IMR-90 (cell line): Measurements from ENCODE around the gene TSPAN3. TPM values are rescaled to one million over a fixed set of nuclear protein-coding genes. Genes with fewer than 3 reads are reported as not detected.

Experiments
- ATAC-seq: fragments of 200-7000 bp; cut with Tn5 transposase; 2 replicates; pipeline ENCODE4 v1.9.1; 2020; ENCODE audit warnings: low read depth, mild to moderate bottlenecking, moderate library complexity
- BruUV-seq: library from RNA; stranded (reverse); fragments of 400-500 nt; replicated peaks from 2 replicates; lab custom pipeline; 2021; lab: Mats Ljungman, UMichigan
- CTCF ChIA-PET: fragments of 300-600 bp; formaldehyde crosslinking; extraction: SDS; loops from one replicate; lab custom pipeline; 2021; ENCODE audit warnings: antibody characterized with exemption; lab: Yijun Ruan, JAX
- POLR2A ChIA-PET: fragments of 300-600 bp; sonication (Branson Sonifier 250); formaldehyde crosslinking; loops from one replicate; lab custom pipeline; 2022; ENCODE audit warnings: antibody characterized with exemption; ENCODE audit not compliant: unreplicated experiment; lab: Charles Lee
- DNase-seq: peaks from one replicate; pipeline ENCODE4 v3.0.0; 2013
- H2AFZ ChIP-seq: replicated peaks from 2 replicates; pipeline ENCODE3; 2013; ENCODE audit warnings: low read length, mild to moderate bottlenecking; ENCODE audit not compliant: poor library complexity
- H2AK5ac ChIP-seq: 2 replicates; pipeline ENCODE4 v1.6.1; 2013; ENCODE audit warnings: low read depth, low read length, inconsistent platforms
- H2AK9ac ChIP-seq: replicated peaks from 2 replicates; pipeline ENCODE3; 2013; ENCODE audit warnings: mild to moderate bottlenecking, low read depth, low read length, moderate library complexity; ENCODE audit not compliant: poor library complexity
- H2BK120ac ChIP-seq: 2 replicates; pipeline ENCODE4 v1.6.1; 2013; ENCODE audit warnings: low read depth, low read length, inconsistent platforms
- H2BK15ac ChIP-seq: 3 replicates; pipeline ENCODE4 v1.6.1; 2013; ENCODE audit warnings: low read depth, low read length, inconsistent platforms
- H2BK20ac ChIP-seq: 2 replicates; pipeline ENCODE4 v1.6.1; 2013; ENCODE audit warnings: low read depth, mild to moderate bottlenecking, inconsistent platforms, low read length, moderate library complexity
- H2BK5ac ChIP-seq: 2 replicates; pipeline ENCODE4 v1.6.1; 2013; ENCODE audit warnings: mild to moderate bottlenecking, low read depth, low read length, inconsistent platforms; ENCODE audit not compliant: poor library complexity, severe bottlenecking
- H3K14ac ChIP-seq: replicated peaks from 2 replicates; pipeline ENCODE4 v1.6.1; 2013; ENCODE audit warnings: low read depth, low read length, inconsistent platforms
- H3K18ac ChIP-seq: 2 replicates; pipeline ENCODE4 v1.6.1; 2013; ENCODE audit warnings: low read depth, low read length, control low read depth
- H3K23ac ChIP-seq: 2 replicates; pipeline ENCODE4 v1.6.1; 2013; ENCODE audit warnings: low read depth, low read length, inconsistent platforms
- H3K27ac ChIP-seq: 2 replicates; pipeline ENCODE4 v1.5.1; 2013; ENCODE audit warnings: mild to moderate bottlenecking, control low read depth, low read length; ENCODE audit not compliant: insufficient read depth
- H3K27me3 ChIP-seq: 2 replicates; pipeline ENCODE4 v1.6.1; 2013; ENCODE audit warnings: low read length; ENCODE audit not compliant: control insufficient read depth, insufficient read depth
- H3K36me3 ChIP-seq: 2 replicates; pipeline ENCODE4 v1.6.1; 2013; ENCODE audit warnings: low read length, mixed read lengths; ENCODE audit not compliant: control insufficient read depth, insufficient read depth
- H3K4ac ChIP-seq: 2 replicates; pipeline ENCODE4 v1.6.1; 2013; ENCODE audit warnings: low read depth, low read length, inconsistent platforms
- H3K4me1 ChIP-seq: 2 replicates; pipeline ENCODE4 v1.6.1; 2013; ENCODE audit warnings: low read length, mixed read lengths; ENCODE audit not compliant: control insufficient read depth, insufficient read depth
- H3K4me2 ChIP-seq: 2 replicates; pipeline ENCODE4 v1.6.1; 2013; ENCODE audit warnings: low read depth, mild to moderate bottlenecking, control low read depth, low read length, moderate library complexity
- H3K4me3 ChIP-seq: 2 replicates; pipeline ENCODE4 v1.5.1; 2013; ENCODE audit warnings: low read depth, mild to moderate bottlenecking, control low read depth, low read length, moderate library complexity; ENCODE audit not compliant: insufficient read depth
- H3K56ac ChIP-seq: 2 replicates; pipeline ENCODE4 v1.6.1; 2013; ENCODE audit warnings: low read length, inconsistent platforms; ENCODE audit not compliant: insufficient read depth; ENCODE audit errors: extremely low read depth
- H3K79me1 ChIP-seq, 2 experiments: 2 replicates each; pipeline ENCODE4 v1.6.1; 2013; ENCODE audit warnings: low read length in 2 of 2, inconsistent platforms in 1 of 2, low read depth in 1 of 2
- H3K9ac ChIP-seq: 2 replicates; pipeline ENCODE4 v1.6.1; 2013; ENCODE audit warnings: low read depth, low read length, control low read depth
- H3K9me1 ChIP-seq: 2 replicates; pipeline ENCODE4 v1.6.1; 2013; ENCODE audit warnings: low read length, inconsistent platforms; ENCODE audit not compliant: insufficient read depth
- H3K9me3 ChIP-seq: 2 replicates; pipeline ENCODE4 v1.6.1; 2013; ENCODE audit warnings: low read length; ENCODE audit not compliant: control insufficient read depth, insufficient read depth
- H4K20me1 ChIP-seq: 2 replicates; pipeline ENCODE4 v1.6.1; 2013; ENCODE audit warnings: low read length, inconsistent platforms; ENCODE audit not compliant: insufficient read depth
- H4K5ac ChIP-seq: 2 replicates; pipeline ENCODE4 v1.6.1; 2013; ENCODE audit warnings: mild to moderate bottlenecking, low read depth, low read length, control low read depth
- H4K8ac ChIP-seq, 2 experiments: 2 replicates each; pipeline ENCODE4 v1.6.1; 2013; ENCODE audit warnings: low read depth in 2 of 2, low read length in 2 of 2, control low read depth in 1 of 2, inconsistent platforms in 1 of 2
- H4K91ac ChIP-seq: 2 replicates; pipeline ENCODE4 v1.6.1; 2013; ENCODE audit warnings: low read depth, low read length, inconsistent platforms; ENCODE audit not compliant: insufficient read depth
- CEBPB ChIP-seq: IDR thresholded peaks from 2 replicates; pipeline ENCODE4 v1.6.1; 2012; ENCODE audit warnings: low read depth, low read length, improper control_type of control experiment
- MAZ ChIP-seq: IDR thresholded peaks from 2 replicates; pipeline ENCODE4 v1.6.1; 2012; ENCODE audit warnings: low read depth, mild to moderate bottlenecking, low read length, improper control_type of control experiment, moderate library complexity, borderline replicate concordance
- POLR2A ChIP-seq: IDR thresholded peaks from 2 replicates; pipeline ENCODE4 v1.6.1; 2012; ENCODE audit warnings: mild to moderate bottlenecking, low read depth, low read length
- RCOR1 ChIP-seq: IDR thresholded peaks from 2 replicates; pipeline ENCODE4 v1.6.1; 2012; ENCODE audit warnings: mild to moderate bottlenecking, low read length, improper control_type of control experiment; ENCODE audit not compliant: insufficient replicate concordance
- RFX5 ChIP-seq: IDR thresholded peaks from 2 replicates; pipeline ENCODE4 v1.8.0; 2012; ENCODE audit warnings: low read depth, mild to moderate bottlenecking, low read length, moderate library complexity
- WGBS, 2 experiments: methylation state at CpG; one replicate each; pipeline versions ENCODE4 v1.1.5 to v1.1.7; 2013; ENCODE audit warnings: missing lambda C conversion rate in 2 of 2; ENCODE audit not compliant: insufficient read length in 1 of 2; ENCODE audit errors: extremely low coverage in 2 of 2; 5-methylcytosine and 5-hydroxymethylcytosine counted together
- dilution Hi-C: fragments of 300-500 bp; cut with HindIII; formaldehyde crosslinking; loops from one replicate; pipeline ENCODE4 v1.14.3; 2018; ENCODE audit warnings: low sequenced_read_pairs; ENCODE audit not compliant: unreplicated experiment
- in situ Hi-C: fragments of 300-500 bp; cut with MboI; formaldehyde crosslinking; loops from 3 replicates; pipeline ENCODE4 v1.14.3; 2019; ENCODE audit warnings: low sequenced_read_pairs, inconsistent platforms, mixed read lengths
- intact Hi-C: fragments of 100-400 bp; cut with micrococcal nuclease; formaldehyde crosslinking; loops from 2 replicates; pipeline ENCODE4 v1.10.0; 2022
- polyA plus RNA-seq, 3 experiments: library from polyadenylated mRNA; depleted of rRNA; stranded (reverse); fragments of >200 nt; gene quantifications; 2 replicates each; pipeline ENCODE4 v1.2.3, GENCODE V29; 2012; ENCODE audit warnings: low replicate concordance in 1 of 3
- total RNA-seq: library from RNA; depleted of rRNA; stranded (reverse); fragments of >200 nt; gene quantifications from 2 replicates; pipeline ENCODE4 v1.2.3, GENCODE V29; 2012
- TF ChIP-seq, protein P1 (sequence below): conservative IDR thresholded peaks from 2 replicates; pipeline ENCODE4 v1.5.1; 2012; ENCODE audit warnings: mild to moderate bottlenecking, low read depth, low read length, improper control_type of control experiment
- TF ChIP-seq, protein P2 (sequence below): fragments of 150-350 bp; IDR thresholded peaks from 2 replicates; pipeline ENCODE4 v1.6.1; 2017; ENCODE audit warnings: mild to moderate bottlenecking, antibody characterized with exemption, low read length, low read depth
- TF ChIP-seq, protein P3 (sequence below): fragments of 150-350 bp; IDR thresholded peaks from 2 replicates; pipeline ENCODE4 v1.6.1; 2016; ENCODE audit warnings: low read depth, mild to moderate bottlenecking, low read length, moderate library complexity, borderline replicate concordance

The TSPAN3 gene
- total and polyA plus RNA-seq, 2 of the 4 experiments (the other 2 are of a cell fraction): 270 to 295 TPM

DNA sequence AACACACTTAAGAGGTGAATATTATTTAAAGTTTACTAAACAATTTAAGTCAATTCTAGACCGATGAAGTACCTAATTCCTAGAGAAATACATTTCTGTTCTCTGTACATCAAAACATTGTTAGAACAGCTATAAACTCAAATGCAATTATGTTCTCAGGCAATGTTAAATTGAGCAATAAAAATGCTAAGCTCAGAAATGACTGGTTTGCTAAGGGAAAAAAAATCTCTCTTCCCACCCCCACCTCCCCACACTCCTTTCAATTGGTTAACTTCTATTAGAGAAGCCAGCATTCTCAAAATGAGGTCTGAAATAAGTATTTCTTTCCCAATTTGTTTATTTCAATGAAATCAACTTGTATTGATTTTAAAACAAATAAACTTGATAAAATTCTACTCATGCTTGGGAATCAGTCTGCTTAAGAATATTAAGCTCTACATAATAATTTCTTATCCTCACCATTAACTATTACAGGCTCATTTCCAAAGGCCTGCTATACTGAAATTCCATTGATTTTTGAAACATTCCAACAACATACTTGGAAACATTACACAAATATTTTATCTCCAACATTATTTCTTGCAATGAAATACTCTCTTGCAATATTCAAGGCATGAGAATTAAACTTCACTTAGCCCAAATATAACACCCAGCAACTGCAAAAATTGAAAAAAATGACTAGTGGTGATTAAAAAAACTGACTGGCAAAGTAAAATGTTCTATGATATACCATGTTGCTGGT is 22.6 kb downstream of the TSPAN3 start:
- Histone ChIP-seq H4K5ac (no peak overlapping the region), H2BK15ac (no peak overlapping the region), H3K14ac (no peak overlapping the region), H3K79me1 (peaks cover 25 to 49% of the 10 kb centered on the region in 2 experiments), H3K18ac (no peak overlapping the region; the same call in 1 of the 2 replicates), H4K8ac (no peak overlapping the region), H2BK120ac (no peak overlapping the region), H3K4me1 (peaks cover 3% of the 10 kb centered on the region; the same call in 1 of the 2 replicates), H3K23ac (no peak overlapping the region; the same call in 1 of the 2 replicates), H4K91ac (no peak overlapping the region), H3K27ac (no peak overlapping the region), H3K56ac (no peak overlapping the region), H3K9me3 (no peaks in the 10 kb centered on the region), H4K20me1 (no peaks in the 10 kb centered on the region), H2AK9ac (no peak overlapping the region), H3K4me2 (peak overlapping the region; percentile 27; the same call in 1 of the 2 replicates), H2BK20ac (no peak overlapping the region), H3K27me3 (no peaks in the 10 kb centered on the region), H3K9ac (no peak overlapping the region), H2AFZ (no peak overlapping the region), H3K9me1 (peaks cover 15% of the 10 kb centered on the region; the same call in 1 of the 2 replicates), H3K4me3 (no peak overlapping the region), H2AK5ac (no peak overlapping the region), H2BK5ac (peak overlapping the region; percentile 8), H3K36me3 (peaks cover 36% of the 10 kb centered on the region), H3K4ac (no peak overlapping the region)
- ChIA-PET CTCF (no interaction called here), POLR2A (no interaction called here)
- TF ChIP-seq, protein P1, sequence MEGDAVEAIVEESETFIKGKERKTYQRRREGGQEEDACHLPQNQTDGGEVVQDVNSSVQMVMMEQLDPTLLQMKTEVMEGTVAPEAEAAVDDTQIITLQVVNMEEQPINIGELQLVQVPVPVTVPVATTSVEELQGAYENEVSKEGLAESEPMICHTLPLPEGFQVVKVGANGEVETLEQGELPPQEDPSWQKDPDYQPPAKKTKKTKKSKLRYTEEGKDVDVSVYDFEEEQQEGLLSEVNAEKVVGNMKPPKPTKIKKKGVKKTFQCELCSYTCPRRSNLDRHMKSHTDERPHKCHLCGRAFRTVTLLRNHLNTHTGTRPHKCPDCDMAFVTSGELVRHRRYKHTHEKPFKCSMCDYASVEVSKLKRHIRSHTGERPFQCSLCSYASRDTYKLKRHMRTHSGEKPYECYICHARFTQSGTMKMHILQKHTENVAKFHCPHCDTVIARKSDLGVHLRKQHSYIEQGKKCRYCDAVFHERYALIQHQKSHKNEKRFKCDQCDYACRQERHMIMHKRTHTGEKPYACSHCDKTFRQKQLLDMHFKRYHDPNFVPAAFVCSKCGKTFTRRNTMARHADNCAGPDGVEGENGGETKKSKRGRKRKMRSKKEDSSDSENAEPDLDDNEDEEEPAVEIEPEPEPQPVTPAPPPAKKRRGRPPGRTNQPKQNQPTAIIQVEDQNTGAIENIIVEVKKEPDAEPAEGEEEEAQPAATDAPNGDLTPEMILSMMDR: no peak
- TF ChIP-seq CEBPB (peak; percentile 59), RCOR1 (no peak), RFX5 (no peak), POLR2A (no peak), MAZ (no peak)
- TF ChIP-seq, protein P2, sequence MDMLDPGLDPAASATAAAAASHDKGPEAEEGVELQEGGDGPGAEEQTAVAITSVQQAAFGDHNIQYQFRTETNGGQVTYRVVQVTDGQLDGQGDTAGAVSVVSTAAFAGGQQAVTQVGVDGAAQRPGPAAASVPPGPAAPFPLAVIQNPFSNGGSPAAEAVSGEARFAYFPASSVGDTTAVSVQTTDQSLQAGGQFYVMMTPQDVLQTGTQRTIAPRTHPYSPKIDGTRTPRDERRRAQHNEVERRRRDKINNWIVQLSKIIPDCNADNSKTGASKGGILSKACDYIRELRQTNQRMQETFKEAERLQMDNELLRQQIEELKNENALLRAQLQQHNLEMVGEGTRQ: no peak
- TF ChIP-seq, protein P3, sequence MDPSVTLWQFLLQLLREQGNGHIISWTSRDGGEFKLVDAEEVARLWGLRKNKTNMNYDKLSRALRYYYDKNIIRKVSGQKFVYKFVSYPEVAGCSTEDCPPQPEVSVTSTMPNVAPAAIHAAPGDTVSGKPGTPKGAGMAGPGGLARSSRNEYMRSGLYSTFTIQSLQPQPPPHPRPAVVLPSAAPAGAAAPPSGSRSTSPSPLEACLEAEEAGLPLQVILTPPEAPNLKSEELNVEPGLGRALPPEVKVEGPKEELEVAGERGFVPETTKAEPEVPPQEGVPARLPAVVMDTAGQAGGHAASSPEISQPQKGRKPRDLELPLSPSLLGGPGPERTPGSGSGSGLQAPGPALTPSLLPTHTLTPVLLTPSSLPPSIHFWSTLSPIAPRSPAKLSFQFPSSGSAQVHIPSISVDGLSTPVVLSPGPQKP: no peak
- ATAC-seq: peak; percentile 74
- peak; percentile 23 for DNase-seq
- no CpG with 5 or more reads among the region's 1 CpG for WGBS, 2 experiments
- dilution Hi-C loops (no loop called here), intact Hi-C loops (no loop called here), in situ Hi-C loops (no loop called here)
- BruUV-seq: no TSS peak
